K562 (cell line): ENCODE results near the gene OR2T34. TPM values are rescaled to one million over a fixed set of nuclear protein-coding genes. Genes with fewer than 3 reads are reported as not detected.

Experiments
- CEBPB ChIP-seq: fragments of 450-650 bp; IDR thresholded peaks from 2 replicates; pipeline ENCODE4 v1.6.1; 2016; ENCODE audit warnings: missing genetic modification characterization, missing compliant biosample characterization
- ERF ChIP-seq: fragments of 450-650 bp; formaldehyde crosslinking; IDR thresholded peaks from 2 replicates; pipeline ENCODE4 v1.4.0; 2020; ENCODE audit warnings: mild to moderate bottlenecking, mixed read lengths
- HINFP ChIP-seq: fragments of 450-650 bp; conservative IDR thresholded peaks from 2 replicates; pipeline ENCODE4 v1.6.1; 2016; ENCODE audit warnings: missing genetic modification characterization, low read depth, mild to moderate bottlenecking, control low read depth, missing compliant biosample characterization
- HNRNPUL1 ChIP-seq: fragments of 200-400 bp; formaldehyde crosslinking; IDR thresholded peaks from 2 replicates; pipeline ENCODE4 v1.6.1; 2017; ENCODE audit warnings: low read length
- HSF4 ChIP-seq: fragments of 250-450 bp; sonication (Bioruptor Pico); IDR thresholded peaks from 2 replicates; pipeline ENCODE4 v2.1.2; 2022; ENCODE audit warnings: mild to moderate bottlenecking, moderate library complexity, borderline replicate concordance
- ILK ChIP-seq: fragments of 450-650 bp; IDR thresholded peaks from 2 replicates; pipeline ENCODE4 v1.6.1; 2016; ENCODE audit warnings: missing genetic modification characterization, low read depth, mild to moderate bottlenecking, missing compliant biosample characterization, moderate library complexity, borderline replicate concordance
- MBD2 ChIP-seq: sonication (generic); IDR thresholded peaks from 2 replicates; pipeline ENCODE4 v1.6.1; 2016; ENCODE audit warnings: low read depth, borderline replicate concordance
- NR0B1 ChIP-seq: fragments of 450-650 bp; IDR thresholded peaks from one replicate; pipeline ENCODE4 v1.6.1; 2018; ENCODE audit warnings: mild to moderate bottlenecking, moderate library complexity; ENCODE audit not compliant: partially characterized antibody
- NR3C1 ChIP-seq: sonication (generic); formaldehyde crosslinking; IDR thresholded peaks from 2 replicates; pipeline ENCODE4 v1.8.1; 2022; ENCODE audit warnings: missing genetic modification reagents
- PTRF ChIP-seq: fragments of 450-650 bp; IDR thresholded peaks from 2 replicates; pipeline ENCODE4 v1.6.1; 2016; ENCODE audit warnings: mild to moderate bottlenecking, missing genetic modification characterization, missing compliant biosample characterization
- RBBP5 ChIP-seq: fragments of 200-600 bp; sonication (generic); IDR thresholded peaks from 2 replicates; pipeline ENCODE4 v1.6.1; 2012; ENCODE audit warnings: borderline replicate concordance, mild to moderate bottlenecking, low read length, control low read depth, inconsistent platforms; ENCODE audit not compliant: insufficient read depth, poor library complexity, severe bottlenecking
- ZNF316 ChIP-seq: fragments of 450-650 bp; IDR thresholded peaks from 2 replicates; pipeline ENCODE4 v1.6.1; 2016
- ZNF57 ChIP-seq: fragments of 450-650 bp; formaldehyde crosslinking; IDR thresholded peaks from 2 replicates; pipeline ENCODE4 v1.4.0; 2020; ENCODE audit warnings: mild to moderate bottlenecking, moderate library complexity
- polyA plus RNA-seq, 8 experiments: library from polyadenylated mRNA; depleted of rRNA in 4 of 8; stranded (reverse) in 5 of 8; unstranded in 3 of 8; fragments of >200 nt; fragmentation: Nextera tagmentation in 2 of 8; fragmentation: Illumina TruSeq in 1 of 8; extraction: Ambion mirVana in 2 of 8; extraction: Trizol in 1 of 8; gene quantifications; 2 replicates each; pipeline versions ENCODE4 v1.2.1 to v1.2.3, GENCODE V29; 2011 to 2014; ENCODE audit warnings: inconsistent platforms in 1 of 8, missing spikeins in 1 of 8
- total RNA-seq, 7 experiments: library from RNA; depleted of rRNA in 6 of 7; stranded (reverse); fragments of >200 nt in 6 of 7; fragmentation: Illumina TruSeq in 2 of 7; extraction: Trizol in 2 of 7; gene quantifications; 2 replicates each; pipeline versions ENCODE4 v1.2.1 to v1.2.3, GENCODE V29; 2011 to 2021; ENCODE audit warnings: low replicate concordance in 1 of 7

Gene OR2T34
- total and polyA plus RNA-seq, 9 of the 15 experiments (the other 6 are each of a cell fraction or from before 2014, with no cell fraction given), result not detected

GRCh38 chr1:248613742-248614141 lies 39.2 kb upstream of the OR2T34 start (continued):
- no peak for TF ChIP-seq HINFP
- TF ChIP-seq PTRF (tag), result no peak
- no peak for TF ChIP-seq MBD2
- TF ChIP-seq RBBP5, result no peak
- no peak for TF ChIP-seq HSF4 (CRISPR knock-in tag)
- no peak for TF ChIP-seq NR0B1
- no peak for TF ChIP-seq ZNF316
- no peak for TF ChIP-seq ILK (tag)
- no peak for TF ChIP-seq ERF (CRISPR knock-in tag)
- no peak for TF ChIP-seq ZNF57 (CRISPR knock-in tag)
- no peak for TF ChIP-seq NR3C1 (CRISPR knock-in tag)
- no peak for TF ChIP-seq HNRNPUL1
- no peak for TF ChIP-seq CEBPB (tag)
